NCI-H1694 (cell line): Measurements from ENCODE around the gene MARK2.

Experiments used
- DNase-seq: peaks from one replicate; lab custom pipeline; 2025; lab: John Stamatoyannopoulos, UW

MARK2 gene

GRCh38 chr11:63882555-63883242 lies 43.8 kb downstream of the MARK2 start:
- no peak for DNase-seq

GRCh38 chr11:63883791-63884190 lies 44.9 kb downstream of the MARK2 start:
- no peak for DNase-seq

GRCh38 chr11:63884196-63884932 lies 45.5 kb downstream of the MARK2 start:
- no peak for DNase-seq

GRCh38 chr11:63887386-63887999 lies 48.6 kb downstream of the MARK2 start:
- no peak for DNase-seq

GRCh38 chr11:63888170-63889086 lies 49.5 kb downstream of the MARK2 start:
- DNase-seq, result no peak

- no peak for DNase-seq
Measured at GRCh38 chr11:63889344-63889743, 50.4 kb downstream of the MARK2 start.

- DNase-seq, result no peak
Measured at GRCh38 chr11:63890368-63890767, 51.5 kb downstream of the MARK2 start.

GRCh38 chr11:63892228-63892627 lies 53.3 kb downstream of the MARK2 start:
- no peak for DNase-seq

- no peak for DNase-seq
Measured at GRCh38 chr11:63893355-63893754, 54.4 kb downstream of the MARK2 start.

GRCh38 chr11:63896071-63896470 lies 57.2 kb downstream of the MARK2 start:
- DNase-seq, result no peak

GRCh38 chr11:63897459-63898146 lies 58.7 kb downstream of the MARK2 start:
- DNase-seq, result peak; percentile 31

- DNase-seq, result no peak
Measured at GRCh38 chr11:63901660-63902059, 62.8 kb downstream of the MARK2 start.

GRCh38 chr11:63903884-63904283 lies 65.0 kb downstream of the MARK2 start:
- no peak for DNase-seq

GRCh38 chr11:63904743-63905142 lies 65.8 kb downstream of the MARK2 start:
- DNase-seq, result no peak

- no peak for DNase-seq
Measured at GRCh38 chr11:63905179-63905578, 66.3 kb downstream of the MARK2 start.

GRCh38 chr11:63906087-63906486 lies 67.2 kb downstream of the MARK2 start:
- no peak for DNase-seq

- DNase-seq, result no peak
Measured at GRCh38 chr11:63906585-63906984, 67.7 kb downstream of the MARK2 start.

GRCh38 chr11:63907063-63907462 lies 68.2 kb downstream of the MARK2 start:
- DNase-seq, result no peak

- no peak for DNase-seq
Measured at GRCh38 chr11:63907808-63908530, 69.1 kb downstream of the MARK2 start.

GRCh38 chr11:63908631-63909401 lies 69.9 kb downstream of the MARK2 start:
- no peak for DNase-seq
